ENCODE results near the gene ARHGAP24.

GRCh38 chr4:85937507-85937906 lies 462.6 kb downstream of the ARHGAP24 start:
- TF ChIP-seq EZH2 (IDR thresholded peaks at IDR 0.05; ENCODE audit: low read depth, unreplicated experiment) (no peak), POLR2AphosphoS5 (IDR thresholded peaks at IDR 0.05; ENCODE audit: low read depth) (no peak)
